ENCODE data around the gene TMEM140. TPM values are rescaled to one million over a fixed set of nuclear protein-coding genes. Genes with fewer than 3 reads are reported as not detected.

Gene TMEM140
- total and polyA plus RNA-seq, 2 of the 13 experiments (the other 11 are each of a cell fraction or from before 2014, with no cell fraction given): 9.2 to 21.7 TPM

DNA sequence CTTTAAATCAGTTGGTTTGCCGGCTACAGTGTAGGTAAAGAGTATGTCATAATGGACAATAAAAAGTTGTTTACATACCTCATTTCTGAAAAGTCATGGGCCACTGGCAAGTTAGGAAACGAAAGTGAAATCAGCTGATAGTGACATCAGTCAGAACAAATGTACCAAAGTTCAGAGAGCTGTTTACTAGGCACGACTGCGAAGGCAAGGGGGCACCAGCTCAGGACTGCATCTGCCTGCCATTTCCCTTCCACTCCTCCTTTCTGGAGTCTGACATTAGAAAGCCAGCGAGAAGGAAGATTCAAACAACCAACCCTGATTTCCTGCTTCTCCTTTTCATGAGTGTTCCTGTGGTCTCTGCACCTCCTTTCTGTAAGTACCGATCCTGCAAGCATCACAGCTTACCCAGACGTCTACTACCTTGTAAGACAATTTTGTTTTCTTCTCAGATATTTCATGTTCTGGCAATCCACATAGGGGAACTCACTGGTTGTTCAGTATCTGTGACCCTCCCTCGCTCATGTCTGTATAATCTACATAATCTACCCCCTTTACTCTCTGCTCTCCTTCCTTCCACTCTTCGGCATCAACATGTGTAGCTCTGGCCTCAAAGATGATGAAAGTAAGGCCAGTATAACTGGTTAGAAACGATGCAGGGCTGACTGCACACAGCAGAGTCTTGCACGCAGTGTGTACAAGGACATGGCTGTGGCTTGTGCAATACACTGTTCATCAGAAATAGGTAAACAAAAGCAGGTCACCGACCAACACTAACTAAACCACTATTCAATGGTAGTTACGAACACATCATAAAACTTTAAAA is at the start of gene TMEM140 (continued):
- no peak for TF ChIP-seq ZNF460 (CRISPR knock-in tag; IDR thresholded peaks at IDR 0.05; ENCODE audit: borderline replicate concordance)
- TF ChIP-seq ZMYM4 (CRISPR knock-in tag; IDR thresholded peaks at IDR 0.05): peak; percentile 57
- 0 out of 2 replicates have a peak, but pooled peaks have one; percentile 41 for TF ChIP-seq ZNF772 (CRISPR knock-in tag; IDR thresholded peaks at IDR 0.05)
- 0 out of 2 replicates have a peak, but pooled peaks have one; percentile 35 for TF ChIP-seq MIER2 (CRISPR knock-in tag; IDR thresholded peaks at IDR 0.05)
- TF ChIP-seq KDM1A (CRISPR knock-in tag; IDR thresholded peaks at IDR 0.05): no peak
- TF ChIP-seq, protein P1, sequence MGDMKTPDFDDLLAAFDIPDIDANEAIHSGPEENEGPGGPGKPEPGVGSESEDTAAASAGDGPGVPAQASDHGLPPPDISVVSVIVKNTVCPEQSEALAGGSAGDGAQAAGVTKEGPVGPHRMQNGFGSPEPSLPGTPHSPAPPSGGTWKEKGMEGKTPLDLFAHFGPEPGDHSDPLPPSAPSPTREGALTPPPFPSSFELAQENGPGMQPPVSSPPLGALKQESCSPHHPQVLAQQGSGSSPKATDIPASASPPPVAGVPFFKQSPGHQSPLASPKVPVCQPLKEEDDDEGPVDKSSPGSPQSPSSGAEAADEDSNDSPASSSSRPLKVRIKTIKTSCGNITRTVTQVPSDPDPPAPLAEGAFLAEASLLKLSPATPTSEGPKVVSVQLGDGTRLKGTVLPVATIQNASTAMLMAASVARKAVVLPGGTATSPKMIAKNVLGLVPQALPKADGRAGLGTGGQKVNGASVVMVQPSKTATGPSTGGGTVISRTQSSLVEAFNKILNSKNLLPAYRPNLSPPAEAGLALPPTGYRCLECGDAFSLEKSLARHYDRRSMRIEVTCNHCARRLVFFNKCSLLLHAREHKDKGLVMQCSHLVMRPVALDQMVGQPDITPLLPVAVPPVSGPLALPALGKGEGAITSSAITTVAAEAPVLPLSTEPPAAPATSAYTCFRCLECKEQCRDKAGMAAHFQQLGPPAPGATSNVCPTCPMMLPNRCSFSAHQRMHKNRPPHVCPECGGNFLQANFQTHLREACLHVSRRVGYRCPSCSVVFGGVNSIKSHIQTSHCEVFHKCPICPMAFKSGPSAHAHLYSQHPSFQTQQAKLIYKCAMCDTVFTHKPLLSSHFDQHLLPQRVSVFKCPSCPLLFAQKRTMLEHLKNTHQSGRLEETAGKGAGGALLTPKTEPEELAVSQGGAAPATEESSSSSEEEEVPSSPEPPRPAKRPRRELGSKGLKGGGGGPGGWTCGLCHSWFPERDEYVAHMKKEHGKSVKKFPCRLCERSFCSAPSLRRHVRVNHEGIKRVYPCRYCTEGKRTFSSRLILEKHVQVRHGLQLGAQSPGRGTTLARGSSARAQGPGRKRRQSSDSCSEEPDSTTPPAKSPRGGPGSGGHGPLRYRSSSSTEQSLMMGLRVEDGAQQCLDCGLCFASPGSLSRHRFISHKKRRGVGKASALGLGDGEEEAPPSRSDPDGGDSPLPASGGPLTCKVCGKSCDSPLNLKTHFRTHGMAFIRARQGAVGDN (CRISPR knock-in tag; IDR thresholded peaks at IDR 0.05): no peak
- TF ChIP-seq, protein P2, sequence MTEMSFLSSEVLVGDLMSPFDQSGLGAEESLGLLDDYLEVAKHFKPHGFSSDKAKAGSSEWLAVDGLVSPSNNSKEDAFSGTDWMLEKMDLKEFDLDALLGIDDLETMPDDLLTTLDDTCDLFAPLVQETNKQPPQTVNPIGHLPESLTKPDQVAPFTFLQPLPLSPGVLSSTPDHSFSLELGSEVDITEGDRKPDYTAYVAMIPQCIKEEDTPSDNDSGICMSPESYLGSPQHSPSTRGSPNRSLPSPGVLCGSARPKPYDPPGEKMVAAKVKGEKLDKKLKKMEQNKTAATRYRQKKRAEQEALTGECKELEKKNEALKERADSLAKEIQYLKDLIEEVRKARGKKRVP (CRISPR knock-in tag; IDR thresholded peaks at IDR 0.05): peak in 1 of 2 experiments; percentile 95; a peak in 2 of 4 replicates
- TF ChIP-seq ZNF557 (CRISPR knock-in tag; IDR thresholded peaks at IDR 0.05): no peak
- peak; percentile 94 for TF ChIP-seq PPARG (CRISPR knock-in tag; conservative IDR thresholded peaks at IDR 0.05)
- peak; percentile 96 for TF ChIP-seq FOXA3 (CRISPR knock-in tag; IDR thresholded peaks at IDR 0.05)
- TF ChIP-seq ZNF569 (CRISPR knock-in tag; IDR thresholded peaks at IDR 0.05; ENCODE audit: borderline replicate concordance): no peak
- TF ChIP-seq, protein P3, sequence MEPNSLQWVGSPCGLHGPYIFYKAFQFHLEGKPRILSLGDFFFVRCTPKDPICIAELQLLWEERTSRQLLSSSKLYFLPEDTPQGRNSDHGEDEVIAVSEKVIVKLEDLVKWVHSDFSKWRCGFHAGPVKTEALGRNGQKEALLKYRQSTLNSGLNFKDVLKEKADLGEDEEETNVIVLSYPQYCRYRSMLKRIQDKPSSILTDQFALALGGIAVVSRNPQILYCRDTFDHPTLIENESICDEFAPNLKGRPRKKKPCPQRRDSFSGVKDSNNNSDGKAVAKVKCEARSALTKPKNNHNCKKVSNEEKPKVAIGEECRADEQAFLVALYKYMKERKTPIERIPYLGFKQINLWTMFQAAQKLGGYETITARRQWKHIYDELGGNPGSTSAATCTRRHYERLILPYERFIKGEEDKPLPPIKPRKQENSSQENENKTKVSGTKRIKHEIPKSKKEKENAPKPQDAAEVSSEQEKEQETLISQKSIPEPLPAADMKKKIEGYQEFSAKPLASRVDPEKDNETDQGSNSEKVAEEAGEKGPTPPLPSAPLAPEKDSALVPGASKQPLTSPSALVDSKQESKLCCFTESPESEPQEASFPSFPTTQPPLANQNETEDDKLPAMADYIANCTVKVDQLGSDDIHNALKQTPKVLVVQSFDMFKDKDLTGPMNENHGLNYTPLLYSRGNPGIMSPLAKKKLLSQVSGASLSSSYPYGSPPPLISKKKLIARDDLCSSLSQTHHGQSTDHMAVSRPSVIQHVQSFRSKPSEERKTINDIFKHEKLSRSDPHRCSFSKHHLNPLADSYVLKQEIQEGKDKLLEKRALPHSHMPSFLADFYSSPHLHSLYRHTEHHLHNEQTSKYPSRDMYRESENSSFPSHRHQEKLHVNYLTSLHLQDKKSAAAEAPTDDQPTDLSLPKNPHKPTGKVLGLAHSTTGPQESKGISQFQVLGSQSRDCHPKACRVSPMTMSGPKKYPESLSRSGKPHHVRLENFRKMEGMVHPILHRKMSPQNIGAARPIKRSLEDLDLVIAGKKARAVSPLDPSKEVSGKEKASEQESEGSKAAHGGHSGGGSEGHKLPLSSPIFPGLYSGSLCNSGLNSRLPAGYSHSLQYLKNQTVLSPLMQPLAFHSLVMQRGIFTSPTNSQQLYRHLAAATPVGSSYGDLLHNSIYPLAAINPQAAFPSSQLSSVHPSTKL (CRISPR knock-in tag; IDR thresholded peaks at IDR 0.05): peak; percentile 96
- no peak for TF ChIP-seq ZSCAN22 (CRISPR knock-in tag; IDR thresholded peaks at IDR 0.05)
- 0 out of 2 replicates have a peak, but pooled peaks have one; percentile 33 for TF ChIP-seq ZFP37 (CRISPR knock-in tag; IDR thresholded peaks at IDR 0.05; ENCODE audit: borderline replicate concordance)
- no peak for TF ChIP-seq ZNF761 (CRISPR knock-in tag; conservative IDR thresholded peaks at IDR 0.05)
- TF ChIP-seq, protein P4, sequence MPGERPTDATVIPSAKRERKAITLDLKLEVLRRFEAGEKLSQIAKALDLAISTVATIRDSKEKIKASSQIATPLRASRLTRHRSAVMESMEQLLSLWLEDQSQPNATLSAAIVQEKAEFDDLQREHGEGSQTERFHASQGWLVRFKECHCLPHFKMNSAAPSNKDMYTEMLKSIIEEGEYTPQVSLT (CRISPR knock-in tag; IDR thresholded peaks at IDR 0.05; ENCODE audit: borderline replicate concordance, low read depth): 0 out of 2 replicates have a peak, but pooled peaks have one; percentile 31
- TF ChIP-seq, protein P5, sequence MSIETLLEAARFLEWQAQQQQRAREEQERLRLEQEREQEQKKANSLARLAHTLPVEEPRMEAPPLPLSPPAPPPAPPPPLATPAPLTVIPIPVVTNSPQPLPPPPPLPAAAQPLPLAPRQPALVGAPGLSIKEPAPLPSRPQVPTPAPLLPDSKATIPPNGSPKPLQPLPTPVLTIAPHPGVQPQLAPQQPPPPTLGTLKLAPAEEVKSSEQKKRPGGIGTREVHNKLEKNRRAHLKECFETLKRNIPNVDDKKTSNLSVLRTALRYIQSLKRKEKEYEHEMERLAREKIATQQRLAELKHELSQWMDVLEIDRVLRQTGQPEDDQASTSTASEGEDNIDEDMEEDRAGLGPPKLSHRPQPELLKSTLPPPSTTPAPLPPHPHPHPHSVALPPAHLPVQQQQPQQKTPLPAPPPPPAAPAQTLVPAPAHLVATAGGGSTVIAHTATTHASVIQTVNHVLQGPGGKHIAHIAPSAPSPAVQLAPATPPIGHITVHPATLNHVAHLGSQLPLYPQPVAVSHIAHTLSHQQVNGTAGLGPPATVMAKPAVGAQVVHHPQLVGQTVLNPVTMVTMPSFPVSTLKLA (IDR thresholded peaks at IDR 0.05): peak; percentile 74
- TF ChIP-seq ERF (CRISPR knock-in tag; IDR thresholded peaks at IDR 0.05): peak; percentile 77; the same call in 1 of the 2 replicates
